Muscle layer of colon (tissue), 2 donors: ENCODE results near the gene PLCH2.

Experiments
- H3K27ac ChIP-seq: one replicate; pipeline ENCODE4 v1.7.0; 2013; ENCODE audit warnings: low read depth, mild to moderate bottlenecking, low read length, moderate library complexity
- H3K27me3 ChIP-seq, 2 donors: one replicate each; pipeline ENCODE4 v1.7.0; 2013; ENCODE audit warnings: low read length in 2 of 2, mild to moderate bottlenecking in 2 of 2; ENCODE audit not compliant: insufficient read depth in 2 of 2, control insufficient read depth in 1 of 2
- H3K36me3 ChIP-seq: one replicate; pipeline ENCODE4 v1.7.0; 2013; ENCODE audit warnings: mild to moderate bottlenecking, low read length; ENCODE audit not compliant: insufficient read depth
- H3K4me1 ChIP-seq: one replicate; pipeline ENCODE4 v1.7.0; 2013; ENCODE audit warnings: mild to moderate bottlenecking, low read length; ENCODE audit not compliant: insufficient read depth
- H3K4me3 ChIP-seq, 2 donors: one replicate each; pipeline ENCODE4 v1.7.0; 2013; ENCODE audit warnings: low read length in 2 of 2, low read depth in 1 of 2, mild to moderate bottlenecking in 1 of 2, moderate library complexity in 1 of 2
- H3K9ac ChIP-seq: one replicate; pipeline ENCODE4 v1.7.0; 2013; ENCODE audit warnings: low read length
- H3K9me3 ChIP-seq: one replicate; pipeline ENCODE4 v1.7.0; 2013; ENCODE audit warnings: mild to moderate bottlenecking, low read length
- donor health status: abdominal sarcoma.
- donor health status: Adenocarcinoma of cecum.

The PLCH2 gene

GRCh38 chr1:2476061-2476999 is at the start of gene PLCH2:
Gene PLCH2 (plus strand): TSS chr1:2476289. CDS start chr1:2476589, 300 bp downstream.
- H3K4me3 ChIP-seq, result no peak within 1 kb of the TSS
- no peak within 1 kb of the TSS for H3K9ac ChIP-seq
- no peaks in the 10 kb centered on the region for H3K4me1 ChIP-seq
- peaks cover 0 to 4% of the 10 kb centered on the region in 2 donors for H3K27me3 ChIP-seq
- H3K27ac ChIP-seq, result no peak within 1 kb of the TSS
- no peaks in the 10 kb centered on the region for H3K9me3 ChIP-seq
- no peaks in the 10 kb centered on the region for H3K36me3 ChIP-seq

GRCh38 chr1:2426540-2426939 is 49.5 kb upstream of the PLCH2 start:
- H3K9me3 ChIP-seq, result no peaks in the 10 kb centered on the region
- no peaks in the 10 kb centered on the region for H3K4me1 ChIP-seq
- no peaks in the 10 kb centered on the region for H3K36me3 ChIP-seq
- no peak overlapping the region for H3K27ac ChIP-seq
- no peak overlapping the region for H3K9ac ChIP-seq
- H3K27me3 ChIP-seq, result peaks cover 5 to 53% of the 10 kb centered on the region in 2 donors
- no peak overlapping the region for H3K4me3 ChIP-seq

- H3K4me1 ChIP-seq, result no peaks in the 10 kb centered on the region
- no peaks in the 10 kb centered on the region for H3K9me3 ChIP-seq
- peaks cover 5 to 58% of the 10 kb centered on the region in 2 donors for H3K27me3 ChIP-seq
- no peaks in the 10 kb centered on the region for H3K36me3 ChIP-seq
- no peak overlapping the region for H3K4me3 ChIP-seq
- no peak overlapping the region for H3K9ac ChIP-seq
- no peak overlapping the region for H3K27ac ChIP-seq
Measured at GRCh38 chr1:2427051-2427450, 49.0 kb upstream of the PLCH2 start.

GRCh38 chr1:2427976-2428375 is 48.1 kb upstream of the PLCH2 start:
- Histone ChIP-seq H3K9me3 (no peaks in the 10 kb centered on the region), H3K27ac (no peak overlapping the region), H3K4me3 (no peak overlapping the region), H3K4me1 (no peaks in the 10 kb centered on the region), H3K27me3 (peaks cover 0 to 66% of the 10 kb centered on the region in 2 donors), H3K36me3 (no peaks in the 10 kb centered on the region), H3K9ac (no peak overlapping the region)

GRCh38 chr1:2428490-2428889 is 47.6 kb upstream of the PLCH2 start:
- Histone ChIP-seq H3K4me1 (no peaks in the 10 kb centered on the region), H3K9me3 (no peaks in the 10 kb centered on the region), H3K9ac (no peak overlapping the region), H3K27ac (no peak overlapping the region), H3K27me3 (peaks cover 0 to 66% of the 10 kb centered on the region in 2 donors), H3K4me3 (no peak overlapping the region), H3K36me3 (no peaks in the 10 kb centered on the region)

- H3K27me3 ChIP-seq, result peaks cover 0 to 73% of the 10 kb centered on the region in 2 donors
- no peaks in the 10 kb centered on the region for H3K36me3 ChIP-seq
- H3K4me3 ChIP-seq, result no peak overlapping the region
- no peaks in the 10 kb centered on the region for H3K9me3 ChIP-seq
- no peak overlapping the region for H3K27ac ChIP-seq
- no peak overlapping the region for H3K9ac ChIP-seq
- no peaks in the 10 kb centered on the region for H3K4me1 ChIP-seq
Measured at GRCh38 chr1:2429780-2430591, 46.1 kb upstream of the PLCH2 start.

- Histone ChIP-seq H3K36me3 (no peaks in the 10 kb centered on the region), H3K27ac (no peak overlapping the region), H3K4me3 (no peak overlapping the region), H3K4me1 (no peaks in the 10 kb centered on the region), H3K9me3 (no peaks in the 10 kb centered on the region), H3K9ac (no peak overlapping the region), H3K27me3 (peaks cover 0 to 79% of the 10 kb centered on the region in 2 donors)
Measured at GRCh38 chr1:2430592-2430973, 45.5 kb upstream of the PLCH2 start.

GRCh38 chr1:2431103-2431502 is 45.0 kb upstream of the PLCH2 start:
- Histone ChIP-seq H3K27me3 (peaks cover 0 to 76% of the 10 kb centered on the region in 2 donors), H3K9me3 (no peaks in the 10 kb centered on the region), H3K4me1 (no peaks in the 10 kb centered on the region), H3K36me3 (no peaks in the 10 kb centered on the region), H3K4me3 (no peak overlapping the region), H3K9ac (no peak overlapping the region), H3K27ac (no peak overlapping the region)

- Histone ChIP-seq H3K36me3 (no peaks in the 10 kb centered on the region), H3K9me3 (no peaks in the 10 kb centered on the region), H3K27ac (no peak overlapping the region), H3K27me3 (peaks cover 0 to 72% of the 10 kb centered on the region in 2 donors), H3K4me3 (no peak overlapping the region), H3K4me1 (no peaks in the 10 kb centered on the region), H3K9ac (no peak overlapping the region)
Measured at GRCh38 chr1:2431518-2431917, 44.6 kb upstream of the PLCH2 start.

- H3K4me1 ChIP-seq, result no peaks in the 10 kb centered on the region
- H3K27ac ChIP-seq, result no peak overlapping the region
- H3K9me3 ChIP-seq, result no peaks in the 10 kb centered on the region
- H3K36me3 ChIP-seq, result no peaks in the 10 kb centered on the region
- no peak overlapping the region for H3K9ac ChIP-seq
- H3K27me3 ChIP-seq, result peaks cover 0 to 63% of the 10 kb centered on the region in 2 donors
- H3K4me3 ChIP-seq, result no peak overlapping the region
Measured at GRCh38 chr1:2432441-2432844, 43.6 kb upstream of the PLCH2 start.

GRCh38 chr1:2433196-2433595 is 42.9 kb upstream of the PLCH2 start:
- H3K9ac ChIP-seq, result no peak overlapping the region
- H3K9me3 ChIP-seq, result no peaks in the 10 kb centered on the region
- no peak overlapping the region for H3K4me3 ChIP-seq
- H3K27me3 ChIP-seq, result peaks cover 0 to 57% of the 10 kb centered on the region in 2 donors
- no peak overlapping the region for H3K27ac ChIP-seq
- H3K4me1 ChIP-seq, result no peaks in the 10 kb centered on the region
- H3K36me3 ChIP-seq, result no peaks in the 10 kb centered on the region
